Caco-2 (cell line): ENCODE results near the gene GTF3C1. TPM values are rescaled to one million over a fixed set of nuclear protein-coding genes. Genes with fewer than 3 reads are reported as not detected.

ENCODE experiments used
- BruUV-seq: library from RNA; stranded (reverse); fragments of 400-500 nt; replicated peaks from 2 replicates; lab custom pipeline; 2021; lab: Mats Ljungman, UMichigan
- CTCF ChIA-PET: fragments of 300-600 bp; sonication (Branson Sonifier 250); formaldehyde crosslinking; loops from one replicate; lab custom pipeline; 2022; ENCODE audit warnings: antibody characterized with exemption; lab: Charles Lee
- POLR2A ChIA-PET: fragments of 300-600 bp; sonication (Branson Sonifier 250); formaldehyde crosslinking; loops from one replicate; lab custom pipeline; 2022; ENCODE audit warnings: antibody characterized with exemption; lab: Charles Lee
- DNase-seq, 2 experiments: peaks; one replicate each; pipeline versions ENCODE4 v3.0.0 to v3.0.0-alpha.2; 2020 to 2022
- H3K27me3 ChIP-seq: replicated peaks from 2 replicates; pipeline ENCODE4 v1.6.0; 2011; ENCODE audit warnings: low read length; ENCODE audit not compliant: control insufficient read depth, insufficient read depth
- H3K36me3 ChIP-seq: 2 replicates; pipeline ENCODE4 v1.5.1; 2011; ENCODE audit warnings: low read length; ENCODE audit not compliant: control insufficient read depth, insufficient read depth
- H3K4me1 ChIP-seq: fragments of 250-450 bp; sonication (Bioruptor Pico); 2 replicates; pipeline ENCODE4 v1.5.1; 2020; ENCODE audit warnings: mild to moderate bottlenecking
- H3K4me3 ChIP-seq: 2 replicates; pipeline ENCODE4 v1.5.1; 2011; ENCODE audit warnings: low read depth, mild to moderate bottlenecking, control low read depth, low read length
- H3K9me3 ChIP-seq: fragments of 250-450 bp; sonication (Bioruptor Pico); 2 replicates; pipeline ENCODE4 v1.5.1; 2020; ENCODE audit warnings: mild to moderate bottlenecking, moderate library complexity
- H3K27ac Mint-ChIP-seq: one replicate; pipeline ENCODE4 v1.8.0; 2022; ENCODE audit warnings: mixed read lengths; ENCODE audit not compliant: unreplicated experiment
- H3K27me3 Mint-ChIP-seq: one replicate; pipeline ENCODE4 v1.8.0; 2022; ENCODE audit warnings: mixed read lengths; ENCODE audit not compliant: insufficient read depth, unreplicated experiment
- H3K36me3 Mint-ChIP-seq: one replicate; pipeline ENCODE4 v1.8.0; 2022; ENCODE audit warnings: mild to moderate bottlenecking, mixed read lengths; ENCODE audit not compliant: insufficient read depth, unreplicated experiment
- H3K4me1 Mint-ChIP-seq: one replicate; pipeline ENCODE4 v1.8.0; 2022; ENCODE audit warnings: low read depth, mixed read lengths; ENCODE audit not compliant: unreplicated experiment
- H3K4me3 Mint-ChIP-seq: one replicate; pipeline ENCODE4 v1.8.0; 2022; ENCODE audit warnings: mild to moderate bottlenecking, moderate library complexity, mixed read lengths; ENCODE audit not compliant: unreplicated experiment
- H3K9me3 Mint-ChIP-seq: one replicate; pipeline ENCODE4 v1.8.0; 2022; ENCODE audit warnings: mixed read lengths; ENCODE audit not compliant: unreplicated experiment
- intact Hi-C: fragments of 100-400 bp; cut with micrococcal nuclease; formaldehyde crosslinking; loops from one replicate; pipeline ENCODE4 v1.10.0; 2022; ENCODE audit not compliant: unreplicated experiment
- total RNA-seq: library from RNA; stranded (reverse); gene quantifications from 2 replicates; pipeline ENCODE4 v1.2.3, GENCODE V29; 2022
- TF ChIP-seq, protein P1 (sequence below), 2 experiments: fragments of 200-600 bp in 1 of 2; IDR thresholded peaks; 1 replicate in 1 of 2; 2 replicates in 1 of 2; pipeline versions ENCODE4 v1.5.1 to v1.8.0; 2011 to 2022; ENCODE audit warnings: antibody characterized with exemption in 1 of 2, control low read depth in 1 of 2, inconsistent platforms in 1 of 2, low read depth in 1 of 2, low read length in 1 of 2, mild to moderate bottlenecking in 1 of 2, moderate library complexity in 1 of 2; ENCODE audit not compliant: insufficient read depth in 1 of 2, severe bottlenecking in 1 of 2, unreplicated experiment in 1 of 2

Gene GTF3C1
- total RNA-seq, 1 experiment from 2014 or later, result 67.7 TPM

DNA sequence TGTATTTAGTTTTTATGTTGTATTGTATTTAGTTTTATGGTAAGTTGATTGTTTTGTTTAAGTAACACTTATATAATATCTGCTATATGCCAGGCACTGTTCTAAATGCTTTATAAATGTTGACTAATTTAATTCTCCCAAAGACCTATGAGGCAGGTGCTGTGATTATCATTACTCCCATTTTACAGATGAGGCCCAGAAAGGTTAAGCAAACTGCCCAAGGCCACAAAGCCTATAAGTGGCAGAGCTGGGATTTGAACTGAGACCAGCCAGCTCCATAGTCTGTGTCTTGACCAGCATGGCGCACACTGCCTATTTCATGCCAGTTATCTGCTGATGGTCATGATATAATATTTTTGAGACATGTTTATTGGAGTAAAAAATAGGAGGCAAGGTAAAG is 123.8 kb downstream of the GTF3C1 start:
- TF ChIP-seq, protein P1, sequence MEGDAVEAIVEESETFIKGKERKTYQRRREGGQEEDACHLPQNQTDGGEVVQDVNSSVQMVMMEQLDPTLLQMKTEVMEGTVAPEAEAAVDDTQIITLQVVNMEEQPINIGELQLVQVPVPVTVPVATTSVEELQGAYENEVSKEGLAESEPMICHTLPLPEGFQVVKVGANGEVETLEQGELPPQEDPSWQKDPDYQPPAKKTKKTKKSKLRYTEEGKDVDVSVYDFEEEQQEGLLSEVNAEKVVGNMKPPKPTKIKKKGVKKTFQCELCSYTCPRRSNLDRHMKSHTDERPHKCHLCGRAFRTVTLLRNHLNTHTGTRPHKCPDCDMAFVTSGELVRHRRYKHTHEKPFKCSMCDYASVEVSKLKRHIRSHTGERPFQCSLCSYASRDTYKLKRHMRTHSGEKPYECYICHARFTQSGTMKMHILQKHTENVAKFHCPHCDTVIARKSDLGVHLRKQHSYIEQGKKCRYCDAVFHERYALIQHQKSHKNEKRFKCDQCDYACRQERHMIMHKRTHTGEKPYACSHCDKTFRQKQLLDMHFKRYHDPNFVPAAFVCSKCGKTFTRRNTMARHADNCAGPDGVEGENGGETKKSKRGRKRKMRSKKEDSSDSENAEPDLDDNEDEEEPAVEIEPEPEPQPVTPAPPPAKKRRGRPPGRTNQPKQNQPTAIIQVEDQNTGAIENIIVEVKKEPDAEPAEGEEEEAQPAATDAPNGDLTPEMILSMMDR (IDR thresholded peaks at IDR 0.05; ENCODE audit: insufficient read depth in 1 of 2, low read depth in 1 of 2, low read length in 1 of 2, severe bottlenecking in 1 of 2, unreplicated experiment in 1 of 2), result no peak
- H3K4me3 ChIP-seq, result no peak overlapping the region
- no peaks in the 10 kb centered on the region for H3K27me3 ChIP-seq
- H3K4me1 ChIP-seq, result no peaks in the 10 kb centered on the region
- no peaks in the 10 kb centered on the region for H3K4me1 Mint-ChIP-seq
- ChIA-PET CTCF (no interaction called here), POLR2A (no interaction called here)
- intact Hi-C loops, result no loop called here
- no TSS peak for BruUV-seq
- DNase-seq, result no peak
- H3K4me3 Mint-ChIP-seq, result no peak overlapping the region
- no peaks in the 10 kb centered on the region for H3K36me3 ChIP-seq
- peaks cover 11% of the 10 kb centered on the region for H3K9me3 Mint-ChIP-seq
- H3K9me3 ChIP-seq, result peaks cover 14% of the 10 kb centered on the region
- H3K27ac Mint-ChIP-seq, result no peak overlapping the region
- no peaks in the 10 kb centered on the region for H3K36me3 Mint-ChIP-seq
- peaks cover 5% of the 10 kb centered on the region for H3K27me3 Mint-ChIP-seq

DNA sequence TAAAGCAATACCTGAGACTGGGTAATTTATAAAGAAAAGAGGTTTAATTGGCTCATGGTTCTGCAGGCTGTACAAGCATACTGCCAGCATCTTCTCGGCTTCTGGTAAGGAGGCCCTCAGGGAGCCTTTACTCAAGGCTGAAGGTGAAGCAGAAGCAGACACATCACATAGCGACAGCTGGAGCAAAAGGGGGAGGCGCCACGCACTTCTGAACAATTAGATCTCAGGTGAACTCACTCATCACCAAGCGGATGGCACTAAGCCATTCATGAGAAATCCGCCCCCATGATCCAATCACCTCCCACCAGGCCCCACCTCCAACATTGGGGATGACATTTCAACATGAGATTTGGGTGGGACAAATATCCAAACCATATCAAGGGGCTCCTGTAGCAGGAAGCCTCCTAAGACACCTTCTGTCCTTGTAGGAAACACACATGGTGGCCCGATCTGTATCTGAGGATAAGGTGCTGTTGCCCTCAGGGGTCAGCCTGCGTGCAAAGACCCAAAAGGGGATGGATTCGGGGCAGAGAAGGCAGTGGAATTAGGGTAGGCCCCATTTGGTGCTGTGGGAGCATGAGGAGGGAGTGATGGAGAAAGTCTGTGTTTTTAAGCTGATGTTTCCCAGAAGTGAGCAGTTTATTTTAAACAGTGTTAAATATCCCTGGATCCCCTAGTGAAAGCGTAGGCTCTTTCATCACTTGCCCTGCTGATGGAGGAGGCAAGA is 124.8 kb downstream of the GTF3C1 start:
- Histone ChIP-seq H3K27me3 (no peaks in the 10 kb centered on the region), H3K4me3 (no peak overlapping the region), H3K4me1 (no peaks in the 10 kb centered on the region), H3K36me3 (no peaks in the 10 kb centered on the region), H3K9me3 (peaks cover 17% of the 10 kb centered on the region)
- no peak overlapping the region for H3K4me3 Mint-ChIP-seq
- POLR2A ChIA-PET, result no interaction called here
- H3K27ac Mint-ChIP-seq, result no peak overlapping the region
- no TSS peak for BruUV-seq
- H3K27me3 Mint-ChIP-seq, result no peaks in the 10 kb centered on the region
- TF ChIP-seq, protein P1 (IDR thresholded peaks at IDR 0.05; ENCODE audit: insufficient read depth in 1 of 2, low read depth in 1 of 2, low read length in 1 of 2, severe bottlenecking in 1 of 2, unreplicated experiment in 1 of 2), result no peak
- no peaks in the 10 kb centered on the region for H3K36me3 Mint-ChIP-seq
- H3K9me3 Mint-ChIP-seq, result peaks cover 11% of the 10 kb centered on the region
- DNase-seq, result no peak
- H3K4me1 Mint-ChIP-seq, result no peaks in the 10 kb centered on the region
- CTCF ChIA-PET, result no interaction called here
- intact Hi-C loops, result no loop called here

DNA sequence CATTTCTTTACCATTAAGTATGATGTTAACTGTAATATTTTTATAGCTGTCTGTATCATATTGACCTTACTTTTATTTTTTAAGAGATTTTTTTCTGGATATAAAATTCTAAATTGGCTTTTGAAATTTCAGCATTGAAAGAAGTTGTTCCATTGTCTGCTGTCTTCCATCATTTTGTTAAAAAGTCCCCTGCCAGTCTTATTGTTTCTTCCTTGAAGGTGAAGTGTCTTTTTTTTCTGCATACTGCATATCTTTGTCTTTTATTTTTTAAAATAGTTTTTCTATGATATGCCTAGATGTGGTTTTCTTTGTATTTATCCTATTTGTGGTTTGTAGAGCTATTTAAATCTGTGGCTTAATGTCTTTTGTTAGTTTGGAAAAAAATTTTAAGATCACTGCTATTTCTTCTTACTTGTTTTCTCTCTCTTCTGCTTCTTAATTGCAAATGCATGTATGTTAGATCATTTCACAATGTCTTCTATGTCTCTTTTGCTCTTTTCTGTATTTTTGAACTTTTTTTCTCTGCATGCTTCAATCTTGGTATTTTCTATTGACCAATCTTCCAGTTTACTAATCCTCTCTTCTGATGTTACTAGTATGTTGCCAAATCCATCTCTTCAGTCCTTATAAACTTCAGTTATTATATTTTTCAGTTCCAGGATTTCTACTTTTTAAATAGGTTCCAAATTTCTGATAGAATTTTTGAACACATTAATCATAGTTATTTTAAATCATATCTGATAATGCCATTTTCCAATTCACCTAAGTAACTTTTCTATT is 127.6 kb downstream of the GTF3C1 start:
- intact Hi-C loops, result no loop called here
- peaks cover 17% of the 10 kb centered on the region for H3K9me3 ChIP-seq
- H3K4me3 Mint-ChIP-seq, result no peak overlapping the region
- H3K4me1 Mint-ChIP-seq, result no peaks in the 10 kb centered on the region
- ChIA-PET POLR2A (no interaction called here), CTCF (no interaction called here)
- no peak overlapping the region for H3K27ac Mint-ChIP-seq
- H3K9me3 Mint-ChIP-seq, result peaks cover 11% of the 10 kb centered on the region
- no TSS peak for BruUV-seq
- no peaks in the 10 kb centered on the region for H3K27me3 Mint-ChIP-seq
- no peak for DNase-seq
- H3K4me3 ChIP-seq, result no peak overlapping the region
- no peaks in the 10 kb centered on the region for H3K4me1 ChIP-seq
- TF ChIP-seq, protein P1 (IDR thresholded peaks at IDR 0.05; ENCODE audit: insufficient read depth in 1 of 2, low read depth in 1 of 2, low read length in 1 of 2, severe bottlenecking in 1 of 2, unreplicated experiment in 1 of 2), result no peak
- no peaks in the 10 kb centered on the region for H3K36me3 ChIP-seq
- H3K36me3 Mint-ChIP-seq, result no peaks in the 10 kb centered on the region
- H3K27me3 ChIP-seq, result no peaks in the 10 kb centered on the region
